Measurements from ENCODE around the gene HOXA13. TPM values are rescaled to one million over a fixed set of nuclear protein-coding genes. Genes with fewer than 3 reads are reported as not detected.

The HOXA13 gene
- total RNA-seq, 4 donors from 2014 or later, result 0.82 to 2.4 (median 1.7) TPM

- Histone ChIP-seq H3K36me3 (no peaks in the 10 kb centered on the region), H3K27me3 (peaks cover 0 to 3% (median under 1%) of the 10 kb centered on the region in 3 donors), H3K4me3 (peak overlapping the region; percentile 47 to 56 (median 52)), H3K27ac (peak overlapping the region; percentile 90 to 99 (median 95)), H3K4me1 (peaks cover 42 to 63% of the 10 kb centered on the region in 2 donors), H3K9me3 (no peaks in the 10 kb centered on the region)
- ATAC-seq (no peak), DNase-seq (peak in 1 of 2 donors; percentile 11)
- intact Hi-C loops (cut with DNase I; ENCODE audit: low total_unique reads) (loop anchor here (10.0 kb wide), 1 partner anchor 1503 kb away; no protein-coding TSS in a partner anchor), in situ Hi-C loops (cut with MboI; ENCODE audit: low sequenced_read_pairs in 4 of 4) (loop anchor here in 3 of 4 donors (10.0 to 25.0 kb wide), 5 partner anchors 909 to 1416 kb away; partner anchors contain the start of gene CREB5 (in 1 of the 3))
- TF ChIP-seq, protein P1, sequence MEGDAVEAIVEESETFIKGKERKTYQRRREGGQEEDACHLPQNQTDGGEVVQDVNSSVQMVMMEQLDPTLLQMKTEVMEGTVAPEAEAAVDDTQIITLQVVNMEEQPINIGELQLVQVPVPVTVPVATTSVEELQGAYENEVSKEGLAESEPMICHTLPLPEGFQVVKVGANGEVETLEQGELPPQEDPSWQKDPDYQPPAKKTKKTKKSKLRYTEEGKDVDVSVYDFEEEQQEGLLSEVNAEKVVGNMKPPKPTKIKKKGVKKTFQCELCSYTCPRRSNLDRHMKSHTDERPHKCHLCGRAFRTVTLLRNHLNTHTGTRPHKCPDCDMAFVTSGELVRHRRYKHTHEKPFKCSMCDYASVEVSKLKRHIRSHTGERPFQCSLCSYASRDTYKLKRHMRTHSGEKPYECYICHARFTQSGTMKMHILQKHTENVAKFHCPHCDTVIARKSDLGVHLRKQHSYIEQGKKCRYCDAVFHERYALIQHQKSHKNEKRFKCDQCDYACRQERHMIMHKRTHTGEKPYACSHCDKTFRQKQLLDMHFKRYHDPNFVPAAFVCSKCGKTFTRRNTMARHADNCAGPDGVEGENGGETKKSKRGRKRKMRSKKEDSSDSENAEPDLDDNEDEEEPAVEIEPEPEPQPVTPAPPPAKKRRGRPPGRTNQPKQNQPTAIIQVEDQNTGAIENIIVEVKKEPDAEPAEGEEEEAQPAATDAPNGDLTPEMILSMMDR (IDR thresholded peaks at IDR 0.05 in 4 of 5, conservative IDR thresholded peaks at IDR 0.05 in 1 of 5), result no peak
- no peak for TF ChIP-seq POLR2A (IDR thresholded peaks at IDR 0.05)
Observed at GRCh38 chr7:27177795-27178320, 22.0 kb downstream of the HOXA13 start.

DNA sequence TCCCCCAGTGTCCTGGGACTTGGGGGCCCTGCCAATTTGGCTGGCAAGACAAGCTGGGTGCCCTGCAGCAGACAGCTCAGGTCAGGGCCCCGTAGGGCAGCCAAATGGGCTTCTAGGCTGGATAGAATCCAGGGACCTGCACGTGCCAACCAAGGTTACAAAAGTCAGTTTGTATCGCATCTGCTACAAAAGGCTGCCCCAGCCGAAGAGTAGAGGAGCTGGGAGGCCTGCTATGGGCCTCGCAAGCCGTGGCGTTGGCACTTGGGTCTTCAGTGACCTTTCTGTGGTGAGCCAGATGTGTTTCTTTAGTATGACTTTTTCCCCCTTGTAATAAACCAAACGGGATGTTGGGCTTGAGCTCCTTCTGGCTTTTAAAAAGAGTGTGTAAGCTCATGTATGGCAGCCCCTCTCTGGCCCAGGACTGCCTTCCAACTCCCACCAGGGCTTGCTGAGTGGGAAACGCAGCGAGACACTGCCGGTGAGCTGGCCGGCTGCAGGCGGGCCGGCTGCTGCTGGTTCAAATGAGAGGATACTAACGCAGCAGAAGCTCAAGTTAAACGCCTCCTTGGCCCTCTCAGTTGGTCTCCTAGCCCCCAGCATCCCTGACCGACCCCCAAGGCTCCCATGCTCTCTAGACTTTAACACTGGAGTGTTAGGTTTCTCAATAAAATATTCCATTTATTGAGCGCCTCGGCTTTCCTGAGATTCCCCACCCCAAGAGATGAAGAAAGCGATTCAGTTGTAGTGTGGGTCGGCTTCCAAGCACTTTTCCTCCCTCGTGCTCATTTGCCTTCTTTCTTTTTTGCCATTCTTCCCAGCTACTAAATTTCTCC lies 22.7 kb downstream of the HOXA13 start:
- intact Hi-C loops (cut with DNase I; ENCODE audit: low total_unique reads) (loop anchor here (10.0 kb wide), 1 partner anchor 1502 kb away; no protein-coding TSS in a partner anchor), in situ Hi-C loops (cut with MboI; ENCODE audit: low sequenced_read_pairs in 4 of 4) (loop anchor here in 3 of 4 donors (10.0 to 25.0 kb wide), 5 partner anchors 910 to 1415 kb away; partner anchors contain the start of gene CREB5 (in 1 of the 3))
- H3K36me3 ChIP-seq, result no peaks in the 10 kb centered on the region
- peak overlapping the region; percentile 90 to 99 (median 95) for H3K27ac ChIP-seq
- peak in 1 of 2 donors; percentile 1 for ATAC-seq
- H3K27me3 ChIP-seq, result no peaks in the 10 kb centered on the region
- H3K4me3 ChIP-seq, result peak overlapping the region; percentile 47 to 56 (median 52)
- no peaks in the 10 kb centered on the region for H3K9me3 ChIP-seq
- peak; percentile 21 to 70 for DNase-seq
- H3K4me1 ChIP-seq, result peaks cover 35 to 56% of the 10 kb centered on the region in 2 donors
- TF ChIP-seq, protein P1 (IDR thresholded peaks at IDR 0.05 in 4 of 5, conservative IDR thresholded peaks at IDR 0.05 in 1 of 5), result no peak
- TF ChIP-seq POLR2A (IDR thresholded peaks at IDR 0.05), result peak in 1 of 2 donors; percentile 53

DNA sequence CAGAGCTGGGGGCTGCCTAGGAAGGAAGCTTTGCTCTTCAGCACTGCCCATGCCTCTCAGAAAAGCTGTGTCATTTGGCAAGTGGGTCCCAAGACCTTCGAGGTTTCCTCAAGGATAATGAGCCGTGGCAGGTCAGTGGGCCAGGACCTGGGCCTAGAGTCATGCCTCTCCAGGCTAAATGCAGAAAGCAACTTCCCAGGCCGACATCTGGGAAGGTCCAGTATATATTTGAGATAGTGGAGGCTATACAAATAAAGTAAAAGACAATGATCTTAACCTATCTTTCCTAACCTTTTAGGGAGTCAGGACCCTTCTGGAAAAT lies 23.4 kb downstream of the HOXA13 start:
- H3K36me3 ChIP-seq, result no peaks in the 10 kb centered on the region
- intact Hi-C loops (cut with DNase I; ENCODE audit: low total_unique reads) (loop anchor here (10.0 kb wide), 1 partner anchor 1502 kb away; no protein-coding TSS in a partner anchor), in situ Hi-C loops (cut with MboI; ENCODE audit: low sequenced_read_pairs in 4 of 4) (loop anchor here in 3 of 4 donors (10.0 to 25.0 kb wide), 5 partner anchors 911 to 1414 kb away; partner anchors contain the start of gene CREB5 (in 1 of the 3))
- H3K4me1 ChIP-seq, result peaks cover 34 to 51% of the 10 kb centered on the region in 2 donors
- TF ChIP-seq, protein P1 (IDR thresholded peaks at IDR 0.05 in 4 of 5, conservative IDR thresholded peaks at IDR 0.05 in 1 of 5), result no peak
- no peak for ATAC-seq
- no peak for DNase-seq
- peak overlapping the region; percentile 90 to 99 (median 95) for H3K27ac ChIP-seq
- H3K4me3 ChIP-seq, result peak overlapping the region; percentile 39 to 84 (median 63)
- H3K9me3 ChIP-seq, result no peaks in the 10 kb centered on the region
- H3K27me3 ChIP-seq, result no peaks in the 10 kb centered on the region

GRCh38 chr7:27175626-27176523 lies 24.0 kb downstream of the HOXA13 start:
- ATAC-seq (no peak), DNase-seq (peak; percentile 4 to 53)
- Histone ChIP-seq H3K36me3 (no peaks in the 10 kb centered on the region), H3K4me1 (peaks cover 33 to 56% of the 10 kb centered on the region in 2 donors), H3K9me3 (no peaks in the 10 kb centered on the region), H3K27ac (peak overlapping the region; percentile 90 to 99 (median 95)), H3K4me3 (peak overlapping the region; percentile 39 to 84 (median 63)), H3K27me3 (no peaks in the 10 kb centered on the region)
- TF ChIP-seq, protein P1 (IDR thresholded peaks at IDR 0.05 in 4 of 5, conservative IDR thresholded peaks at IDR 0.05 in 1 of 5), result no peak
- no peak for TF ChIP-seq POLR2A (IDR thresholded peaks at IDR 0.05)
- intact Hi-C loops (cut with DNase I; ENCODE audit: low total_unique reads), result loop anchor here (10.0 kb wide), 1 partner anchor 1501 kb away; no protein-coding TSS in a partner anchor
- in situ Hi-C loops (cut with MboI; ENCODE audit: low sequenced_read_pairs in 4 of 4), result loop anchor here in 3 of 4 donors (10.0 to 25.0 kb wide), 5 partner anchors 911 to 1414 kb away; partner anchors contain the start of gene CREB5 (in 1 of the 3)
